GOT3 (cell line): ENCODE results near the gene KIF3B.
"Not testable (repeated sequence)": the region's sequence is repeated elsewhere in the genome, so short reads cannot be mapped to it uniquely, and the experiment has no call there.

Experiments used
- DNase-seq: peaks from one replicate; lab custom pipeline; 2025; ENCODE audit warnings: mixed read lengths; lab: John Stamatoyannopoulos, UW

The KIF3B gene

DNA sequence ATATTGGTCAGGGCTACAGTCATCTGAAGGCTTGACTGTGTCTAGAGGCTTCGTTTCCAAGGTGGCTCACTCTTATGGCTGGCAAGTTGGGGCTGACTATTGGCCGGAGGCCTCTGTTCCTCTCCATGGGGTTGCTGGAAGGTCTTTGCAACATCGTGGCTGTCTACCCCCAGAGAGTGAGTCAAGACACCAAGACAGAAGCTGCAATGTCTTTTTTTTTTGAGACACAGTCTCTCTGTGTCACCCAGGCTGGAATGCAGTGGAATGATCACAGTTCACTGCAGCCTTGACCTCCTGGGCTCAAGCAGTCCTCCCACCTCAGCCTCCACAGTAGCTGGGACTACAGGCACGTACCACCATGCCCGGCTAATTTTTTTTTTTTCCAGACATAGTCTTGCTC, 29.4 kb upstream of the KIF3B start:
- DNase-seq, result no peak

DNA sequence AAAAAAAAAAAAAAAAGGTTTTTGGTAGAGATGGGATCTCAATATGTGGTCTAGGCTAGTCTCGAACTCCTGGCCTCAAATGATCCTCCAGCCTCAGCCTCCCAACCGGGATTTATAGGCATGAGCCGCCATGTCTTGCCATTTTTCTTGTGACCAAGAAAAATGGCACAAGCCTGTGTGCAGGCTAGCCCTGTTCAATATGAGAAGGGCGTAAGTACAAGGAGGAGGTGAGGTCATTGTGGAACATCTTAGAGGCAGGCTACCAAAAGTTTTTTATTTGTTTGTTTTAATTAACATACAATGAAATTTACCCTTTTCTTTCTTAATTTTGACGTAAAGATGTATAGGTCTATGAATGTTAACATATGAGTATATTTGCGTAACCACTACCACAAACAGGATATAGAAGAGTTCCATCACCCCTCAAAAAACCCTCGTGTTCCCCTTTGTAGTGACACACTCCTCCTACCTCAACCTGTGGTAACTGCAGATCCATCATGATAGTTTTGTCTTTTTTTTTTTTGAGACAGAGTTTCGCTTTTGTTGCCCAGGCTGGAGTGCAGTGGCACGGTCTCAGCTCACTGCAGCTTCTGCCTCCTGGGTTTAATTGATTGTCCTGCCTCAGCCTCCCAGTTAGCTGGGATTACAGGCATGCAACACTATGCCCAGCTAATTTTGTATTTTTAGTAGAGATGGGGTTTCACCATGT, 28.3 kb upstream of the KIF3B start:
- no peak for DNase-seq

DNA sequence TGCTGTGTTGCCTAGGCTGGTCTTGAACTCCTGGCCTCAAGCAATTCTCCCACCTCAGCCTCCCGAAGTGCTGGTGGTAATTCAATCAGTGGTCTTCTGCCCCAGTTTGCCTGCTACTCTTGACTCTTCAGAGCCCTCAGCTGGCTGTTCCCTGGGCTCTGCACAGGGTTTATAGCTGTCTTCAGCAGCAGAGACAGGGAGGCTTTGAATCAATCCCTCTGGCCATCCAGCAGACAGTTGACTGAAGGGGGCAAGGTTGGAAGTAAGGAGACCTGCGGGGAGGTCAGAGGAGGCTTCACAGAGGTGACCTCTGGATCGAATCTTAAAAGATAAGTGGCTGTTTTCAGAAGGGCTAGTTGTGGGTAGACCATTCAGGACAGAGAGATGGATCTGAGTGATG, 26.0 kb upstream of the KIF3B start:
- DNase-seq, result no peak

DNA sequence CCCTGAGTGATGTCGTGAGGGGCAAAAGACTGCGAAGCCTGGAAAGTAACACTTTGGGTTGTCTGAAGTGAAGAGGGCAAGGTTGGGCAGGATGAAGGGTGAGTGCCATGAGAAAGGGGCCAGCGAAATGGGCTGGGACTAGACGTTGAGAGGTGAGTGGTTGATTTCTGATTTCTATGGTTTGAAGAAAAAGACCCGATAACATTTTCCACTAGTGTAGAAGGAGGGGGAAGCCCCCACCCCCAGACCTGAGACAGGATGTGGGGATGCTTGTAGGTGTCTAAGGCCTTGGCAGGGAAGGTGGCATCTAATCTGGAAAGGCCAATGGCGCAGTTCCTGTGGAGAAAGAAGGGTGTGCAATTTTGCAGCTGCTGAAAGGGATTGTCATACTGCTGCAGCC, 25.3 kb upstream of the KIF3B start:
- DNase-seq, result no peak

DNA sequence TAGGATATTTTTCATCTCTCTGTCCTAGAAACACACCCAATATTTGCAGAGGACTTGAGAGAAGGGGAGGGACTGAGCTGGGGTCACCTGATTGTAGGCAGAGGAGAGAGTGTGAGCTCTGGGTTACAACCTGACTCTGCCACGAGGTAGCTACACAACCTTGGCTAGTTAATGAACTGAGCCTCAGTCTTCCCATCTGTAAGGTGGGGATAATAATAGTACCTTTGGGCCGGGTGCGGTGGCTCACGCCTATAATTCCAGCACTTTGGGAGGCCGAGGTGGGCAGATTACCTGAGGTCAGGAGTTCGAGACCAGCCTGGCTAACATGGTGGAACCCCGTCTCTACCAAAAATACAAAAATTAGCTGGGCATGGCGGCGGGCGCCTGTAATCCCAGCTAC, 16.5 kb upstream of the KIF3B start:
- not testable (repeated sequence) for DNase-seq

DNA sequence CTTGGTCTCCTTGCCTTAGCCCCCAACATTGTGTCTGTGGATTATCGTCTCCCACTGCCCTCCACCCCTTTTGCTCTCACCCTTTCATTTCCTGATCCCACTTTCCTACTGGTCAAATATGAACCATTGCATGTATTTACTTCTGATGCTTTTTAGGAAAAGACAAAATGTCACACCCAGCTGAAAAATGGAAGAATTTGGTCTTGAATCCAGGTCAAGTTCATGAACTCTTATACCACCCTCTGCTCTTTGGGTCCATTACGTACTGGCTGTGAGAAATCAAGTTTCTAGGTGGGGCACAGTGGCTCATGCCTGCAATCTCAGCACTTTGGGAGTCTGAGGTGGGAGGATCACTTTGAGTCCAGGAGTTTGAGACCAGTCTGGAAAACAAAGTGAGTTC, 15.8 kb upstream of the KIF3B start:
- no peak for DNase-seq

DNA sequence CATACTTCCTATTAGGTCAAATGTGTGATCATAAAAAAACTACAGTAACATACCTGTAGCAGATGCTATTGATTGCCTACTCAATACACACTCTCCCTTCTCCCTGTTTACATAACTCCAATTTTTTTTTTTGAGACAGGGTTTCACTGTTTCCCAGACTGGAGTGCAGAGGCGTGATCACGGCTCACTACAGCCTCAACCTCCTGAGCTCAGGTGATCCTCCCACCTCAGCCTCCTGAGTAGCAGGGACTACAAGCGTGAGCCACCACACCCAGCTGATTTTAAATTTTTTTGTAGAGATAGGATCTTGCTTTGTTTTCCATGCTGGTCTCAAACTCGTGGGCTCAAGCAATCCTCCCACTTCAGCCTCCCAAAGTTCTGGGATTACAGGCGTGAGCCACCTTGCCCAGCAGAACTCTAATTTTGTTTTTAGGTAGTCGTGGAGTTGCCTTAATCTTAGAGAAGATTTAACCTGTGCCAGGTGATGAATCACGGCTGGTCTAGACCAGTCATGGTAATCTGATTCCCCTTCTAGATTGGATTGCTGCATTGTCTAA, 14.0 kb upstream of the KIF3B start:
- DNase-seq, result no peak

DNA sequence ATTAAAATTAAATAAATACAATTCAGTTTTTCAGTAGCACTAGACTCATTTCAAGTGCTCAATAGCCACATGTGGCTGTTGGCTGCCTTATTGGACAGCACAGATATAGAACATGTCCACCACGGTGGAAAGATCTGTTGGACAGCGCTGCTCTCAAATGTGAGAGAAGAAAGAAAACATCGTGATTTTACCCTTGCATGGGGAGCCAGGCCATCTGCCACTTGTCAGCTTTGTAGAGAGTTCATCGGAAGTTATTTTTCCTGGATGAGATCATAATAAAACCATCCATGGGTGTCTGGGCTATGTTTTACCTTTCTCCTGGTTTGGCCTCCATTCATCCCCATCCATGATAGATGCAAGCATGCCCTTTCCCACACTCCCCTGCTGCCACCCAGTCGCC, 5.8 kb upstream of the KIF3B start:
- DNase-seq, result no peak

DNA sequence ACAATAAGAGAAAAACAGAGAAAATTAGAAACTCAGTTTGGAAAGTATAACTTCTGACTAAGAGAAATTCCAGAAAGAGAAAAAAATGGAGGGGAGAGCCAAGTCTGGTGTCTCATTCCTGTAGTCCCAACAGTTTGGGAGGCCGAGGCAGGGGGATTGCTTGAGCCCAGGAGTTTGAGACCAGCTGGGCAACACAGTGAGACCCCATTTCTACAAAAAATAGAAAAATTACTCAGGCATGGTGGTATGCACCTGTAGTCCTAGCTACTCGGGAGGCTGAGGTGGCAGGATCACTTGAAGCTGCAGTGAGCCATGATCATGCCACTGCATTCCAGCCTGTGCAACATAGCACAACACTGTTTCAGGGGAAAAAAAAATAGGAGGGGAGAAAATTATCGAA, 3.1 kb upstream of the KIF3B start:
- no peak for DNase-seq

DNA sequence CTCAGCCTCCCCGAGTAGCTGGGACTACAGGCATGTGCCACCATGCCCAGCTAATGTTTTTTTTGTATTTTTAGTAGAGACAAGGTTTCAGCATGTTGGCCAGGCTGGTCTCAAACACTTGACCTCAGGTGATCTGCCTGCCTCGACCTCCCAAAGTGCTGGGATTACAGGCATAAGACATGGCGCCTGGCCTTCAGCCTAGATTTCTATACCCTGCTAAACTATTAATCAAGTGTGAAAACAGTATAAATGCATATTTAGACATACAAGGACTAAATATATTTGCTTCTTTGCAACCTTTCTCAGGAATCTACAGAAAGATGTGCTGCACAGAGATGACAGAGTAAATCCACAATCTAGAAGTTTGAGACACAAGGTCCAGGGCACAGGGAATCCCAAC, 2.3 kb upstream of the KIF3B start:
- DNase-seq, result not testable (repeated sequence)

DNA sequence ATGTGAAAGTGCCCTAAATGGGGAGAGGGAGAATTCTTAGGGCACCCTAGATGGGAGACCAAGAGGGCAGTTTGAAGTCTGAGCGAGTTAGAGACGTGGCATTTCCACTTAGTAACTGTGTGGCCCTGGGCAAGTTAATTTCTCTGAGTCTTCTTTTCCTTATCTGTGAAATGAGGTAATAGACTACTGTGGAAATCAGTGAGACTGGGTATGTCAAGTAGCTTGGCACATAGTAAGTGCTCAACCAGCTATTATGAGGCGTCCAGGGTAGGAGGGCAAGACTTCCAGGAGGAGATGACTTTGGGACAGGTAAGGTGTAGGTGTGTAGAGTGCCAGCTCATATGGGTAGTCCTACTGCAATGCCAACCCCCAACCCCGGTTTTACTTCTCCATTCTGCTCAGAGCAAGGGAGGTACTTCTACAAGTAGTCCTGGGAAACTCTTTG, 770 bp downstream of the KIF3B start:
- DNase-seq, result no peak

DNA sequence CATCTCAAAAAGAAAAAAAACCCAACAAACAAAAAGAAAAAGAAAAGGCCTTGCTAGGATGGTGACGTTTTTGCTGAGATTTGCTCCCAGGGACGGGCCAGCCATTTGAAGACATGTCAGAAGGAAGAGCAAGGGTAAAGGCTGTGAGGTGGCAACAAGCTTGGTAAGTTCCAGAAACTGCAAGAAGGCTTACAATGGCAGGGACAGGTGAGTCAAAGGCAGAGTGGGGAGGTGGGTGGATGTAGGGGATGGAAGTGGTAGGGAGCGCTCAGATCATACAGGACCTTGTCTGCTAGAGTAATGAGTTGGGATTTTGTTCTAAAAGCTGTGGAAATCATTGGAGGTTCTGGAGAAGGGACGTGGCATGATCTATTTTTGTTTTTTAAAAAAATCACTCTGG, 4.3 kb downstream of the KIF3B start:
- DNase-seq, result no peak

DNA sequence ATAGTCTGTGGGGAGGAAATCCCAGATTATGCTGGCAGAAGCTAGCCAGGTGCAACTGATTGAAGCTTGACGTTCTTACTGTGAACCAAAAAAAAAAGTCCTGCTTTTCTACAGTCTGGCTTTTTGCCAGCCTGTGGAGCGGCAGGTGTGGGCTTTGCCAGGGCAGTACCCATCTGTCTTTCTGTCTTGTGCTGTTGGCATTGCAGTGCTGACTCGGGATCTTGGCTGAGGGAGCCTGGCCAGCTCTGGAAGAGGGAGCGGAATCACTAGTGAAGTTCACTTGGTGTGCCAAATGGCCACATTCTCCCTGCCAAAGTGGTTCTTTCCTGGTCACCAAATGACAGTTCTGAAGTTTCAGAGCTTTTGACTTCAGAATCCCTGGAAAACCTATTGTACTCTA, 5.0 kb downstream of the KIF3B start:
- no peak for DNase-seq

DNA sequence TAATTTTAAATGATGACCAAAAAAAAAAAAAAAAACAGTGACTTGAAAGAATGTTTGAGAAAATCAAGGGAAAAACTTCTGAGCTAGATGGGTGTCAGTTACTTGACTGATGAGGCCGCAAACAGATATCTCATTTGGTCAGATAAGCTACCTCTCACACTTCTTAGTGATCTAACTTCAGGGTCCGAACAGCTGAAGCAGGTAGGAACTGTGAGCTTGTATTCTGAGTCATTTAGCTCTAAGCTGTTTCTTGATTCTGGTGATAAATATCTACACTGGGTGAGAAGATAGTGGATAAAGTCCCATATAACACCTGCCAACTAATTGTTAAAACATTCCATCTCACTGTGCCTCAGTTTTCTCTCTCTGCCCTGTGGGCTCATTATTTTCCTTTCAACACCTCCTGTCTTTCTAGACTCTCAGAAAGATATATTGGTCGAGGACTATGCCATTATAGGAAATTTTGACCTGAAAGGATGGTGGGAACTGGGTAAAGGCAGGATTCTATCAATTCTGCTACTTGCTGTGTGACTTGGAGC, 7.7 kb downstream of the KIF3B start:
- no peak for DNase-seq

DNA sequence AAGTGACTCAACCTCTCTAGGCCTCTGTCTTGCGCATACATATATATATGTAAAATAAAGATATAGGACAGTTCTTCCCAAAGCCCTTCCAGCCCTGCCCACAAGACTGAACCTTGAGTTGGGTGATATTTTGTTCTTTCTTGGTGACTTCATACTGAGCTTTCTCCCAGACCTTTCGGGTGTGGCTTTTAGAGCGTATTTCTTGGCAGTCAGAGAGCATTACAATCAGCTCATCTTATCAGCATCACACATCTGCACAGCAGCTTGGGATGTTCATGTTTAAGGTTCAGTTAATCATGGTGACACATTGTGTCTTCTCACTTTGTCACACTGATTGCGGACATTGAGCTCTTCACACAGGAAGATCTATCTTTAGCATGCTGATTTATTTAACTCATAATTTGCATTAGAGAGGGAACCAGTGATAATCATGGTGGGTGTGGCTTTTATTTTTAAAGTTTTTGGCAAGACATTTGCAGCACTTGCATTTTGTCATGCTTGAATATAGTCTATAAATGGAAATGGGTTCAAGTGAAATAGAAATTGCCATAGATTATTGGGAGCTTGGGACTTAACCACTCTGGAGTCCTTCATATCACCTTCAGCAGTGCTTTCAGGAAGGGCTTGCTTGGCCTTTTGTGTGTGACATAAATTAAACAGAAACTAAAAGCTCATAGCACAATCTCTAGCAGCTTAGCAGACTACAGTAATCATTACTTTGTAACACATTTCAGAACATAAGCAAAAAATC, 8.3 kb downstream of the KIF3B start:
- DNase-seq, result no peak

DNA sequence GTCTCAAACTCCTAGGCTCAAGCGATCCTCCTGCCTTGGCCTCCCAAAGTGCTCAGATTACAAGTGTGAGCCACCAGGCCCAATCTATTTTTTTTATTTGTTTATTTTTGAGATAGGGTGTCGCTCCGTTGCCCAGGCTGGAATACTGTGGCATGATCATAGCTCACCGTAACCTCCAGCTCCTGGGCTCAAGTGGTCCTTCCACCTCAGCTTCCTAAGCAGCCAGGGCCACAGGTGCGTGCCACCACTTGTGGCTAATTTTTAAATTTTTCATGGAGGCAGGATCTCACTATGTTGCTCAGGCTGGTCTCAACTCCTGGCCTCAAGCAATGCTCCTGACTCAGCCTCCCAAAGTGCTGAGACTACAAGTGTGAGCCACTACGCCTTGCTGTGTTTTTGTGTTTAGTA, 9.8 kb downstream of the KIF3B start:
- DNase-seq, result no peak

DNA sequence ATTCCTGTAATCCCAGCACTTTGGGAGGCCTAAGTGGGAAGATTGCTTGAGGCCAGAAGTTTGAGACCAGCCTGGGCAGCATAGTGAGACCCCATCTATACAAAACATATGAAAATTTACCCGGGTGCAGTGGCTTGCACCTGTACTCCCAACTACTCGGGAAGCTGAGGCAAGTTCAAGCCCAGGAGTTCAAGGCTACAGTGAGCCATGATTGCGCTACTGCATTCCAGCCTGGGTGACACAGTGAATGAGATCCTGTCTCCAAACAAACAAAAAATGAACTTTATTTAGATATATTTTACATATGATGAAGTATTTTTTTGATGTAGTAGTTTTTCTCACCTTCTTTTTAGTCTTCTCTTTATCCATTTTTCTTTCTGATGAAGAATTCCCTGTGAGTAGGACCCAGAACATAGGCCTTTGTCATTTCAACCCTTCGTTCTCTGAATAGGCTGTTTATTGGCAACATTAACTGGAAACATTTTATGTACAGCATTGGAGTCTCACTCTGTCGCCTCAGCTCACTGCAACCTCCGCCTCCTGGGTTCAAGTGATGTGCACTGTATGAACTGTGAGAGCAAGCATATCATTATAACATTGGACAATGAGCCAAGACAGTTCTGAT, 10.9 kb downstream of the KIF3B start:
- no peak for DNase-seq

DNA sequence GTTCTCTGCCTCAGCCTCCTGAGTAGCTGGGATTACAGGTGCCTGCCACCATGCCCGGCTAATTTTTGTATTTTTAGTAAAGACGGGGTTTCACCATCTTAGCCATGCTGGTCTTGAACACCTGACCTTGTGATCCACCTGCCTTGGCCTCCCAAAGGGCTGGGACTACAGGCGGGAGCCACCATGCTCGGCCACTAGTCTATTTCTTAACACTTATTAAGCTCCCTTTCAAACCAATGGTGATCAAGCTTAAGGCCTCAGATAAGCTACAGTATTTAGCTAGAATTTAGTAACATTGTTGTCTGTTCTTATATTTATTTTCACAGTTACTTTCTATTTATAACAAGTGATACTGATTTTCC, 11.8 kb downstream of the KIF3B start:
- not testable (repeated sequence) for DNase-seq

DNA sequence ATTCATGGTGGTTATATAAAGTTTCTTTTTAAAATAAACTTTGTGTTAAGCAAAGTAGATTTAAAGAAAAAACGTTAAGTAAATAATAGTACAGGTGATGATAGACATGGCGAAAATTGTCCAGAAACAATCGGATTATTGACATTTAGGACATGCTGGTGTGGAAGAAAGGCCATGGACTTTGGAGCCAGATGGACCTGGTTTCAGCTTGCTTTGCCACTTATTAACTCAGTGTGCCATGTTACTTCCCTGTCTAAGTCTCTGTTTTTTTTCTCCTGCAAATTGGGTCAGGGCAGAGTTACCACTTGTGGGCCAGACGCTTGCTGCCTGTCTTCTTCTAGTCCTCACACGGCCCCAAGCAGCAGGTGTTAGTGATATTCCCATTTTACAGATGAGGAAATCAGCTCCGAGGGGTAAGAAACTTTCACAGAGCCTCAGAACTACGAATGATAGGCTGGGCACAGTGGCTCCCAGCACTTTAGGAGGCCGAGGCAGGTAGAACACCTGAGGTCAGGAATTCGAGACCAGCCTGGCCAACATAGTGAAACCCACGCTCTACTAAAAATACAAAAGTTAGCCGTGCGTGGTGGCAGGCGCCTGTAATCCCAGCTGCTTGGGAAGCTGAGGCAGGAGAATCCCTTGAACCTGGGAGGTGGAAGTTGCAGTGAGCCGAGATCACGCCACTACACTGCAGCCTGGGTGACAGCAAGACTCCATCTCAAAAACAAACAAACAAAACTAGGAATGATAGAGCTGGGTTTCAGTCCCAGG, 12.4 kb downstream of the KIF3B start:
- DNase-seq, result no peak

DNA sequence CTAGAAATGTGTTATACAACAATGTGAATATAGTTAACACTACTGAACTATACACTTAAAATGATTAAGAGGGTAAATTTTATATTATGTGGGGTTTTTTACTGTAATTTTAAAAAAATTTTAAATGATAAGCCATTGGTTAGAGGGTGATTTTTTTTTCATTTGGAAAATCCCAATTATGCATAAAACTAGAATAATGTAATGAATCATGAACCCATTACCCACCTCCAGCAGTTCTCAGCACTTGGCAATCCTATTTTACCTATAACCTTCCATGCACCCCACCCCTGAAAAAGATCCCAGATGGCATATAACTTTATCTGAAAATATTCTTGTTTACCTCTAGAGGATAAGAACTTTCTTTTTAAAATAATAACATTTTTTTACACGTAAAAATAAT, 13.7 kb downstream of the KIF3B start:
- no peak for DNase-seq

DNA sequence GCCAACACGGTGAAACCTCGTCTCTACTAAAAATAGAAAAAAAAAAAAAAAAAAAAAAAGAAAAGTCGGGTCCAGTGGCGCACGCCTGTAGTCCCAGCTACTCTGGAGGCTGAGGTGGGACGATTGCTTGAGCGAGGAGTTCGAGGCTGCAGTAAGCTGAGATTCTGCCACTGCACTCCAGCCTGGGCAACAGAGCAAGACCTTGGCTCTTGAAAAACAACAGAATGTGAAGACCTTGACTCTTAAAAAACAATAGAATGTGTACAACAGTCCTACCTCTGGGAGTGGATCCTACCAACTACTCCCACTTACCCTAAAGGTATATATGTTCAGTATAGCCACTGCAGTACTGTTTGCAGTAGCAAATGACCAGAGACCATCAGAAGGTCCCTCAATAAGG, 15.1 kb downstream of the KIF3B start:
- DNase-seq, result no peak

DNA sequence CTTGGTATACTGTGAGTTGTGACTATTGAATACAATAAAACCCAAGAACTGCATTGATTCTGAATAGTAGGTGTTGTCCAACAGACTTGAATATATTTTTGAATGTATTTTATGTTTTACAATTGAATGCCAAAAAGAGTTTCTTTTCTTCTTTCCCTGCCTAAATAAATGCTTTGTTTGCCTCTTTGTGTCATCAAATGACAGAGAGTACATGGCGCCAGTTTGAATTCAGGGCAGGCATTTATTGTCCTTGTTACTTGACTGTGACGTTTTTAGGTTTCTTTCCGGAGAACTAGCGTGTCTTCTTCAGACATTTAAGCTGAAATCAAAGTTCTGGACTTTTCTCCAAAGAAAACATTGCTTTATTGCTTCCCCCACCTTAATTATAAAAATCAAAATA, 16.6 kb downstream of the KIF3B start:
- no peak for DNase-seq
